ENCODE measurements around the gene HRG. TPM values are rescaled to one million over a fixed set of nuclear protein-coding genes. Genes with fewer than 3 reads are reported as not detected.

The HRG gene
- total and polyA plus RNA-seq, 2 donors (not counting 1 experiment from before 2014, with no cell fraction given), result not detected

DNA sequence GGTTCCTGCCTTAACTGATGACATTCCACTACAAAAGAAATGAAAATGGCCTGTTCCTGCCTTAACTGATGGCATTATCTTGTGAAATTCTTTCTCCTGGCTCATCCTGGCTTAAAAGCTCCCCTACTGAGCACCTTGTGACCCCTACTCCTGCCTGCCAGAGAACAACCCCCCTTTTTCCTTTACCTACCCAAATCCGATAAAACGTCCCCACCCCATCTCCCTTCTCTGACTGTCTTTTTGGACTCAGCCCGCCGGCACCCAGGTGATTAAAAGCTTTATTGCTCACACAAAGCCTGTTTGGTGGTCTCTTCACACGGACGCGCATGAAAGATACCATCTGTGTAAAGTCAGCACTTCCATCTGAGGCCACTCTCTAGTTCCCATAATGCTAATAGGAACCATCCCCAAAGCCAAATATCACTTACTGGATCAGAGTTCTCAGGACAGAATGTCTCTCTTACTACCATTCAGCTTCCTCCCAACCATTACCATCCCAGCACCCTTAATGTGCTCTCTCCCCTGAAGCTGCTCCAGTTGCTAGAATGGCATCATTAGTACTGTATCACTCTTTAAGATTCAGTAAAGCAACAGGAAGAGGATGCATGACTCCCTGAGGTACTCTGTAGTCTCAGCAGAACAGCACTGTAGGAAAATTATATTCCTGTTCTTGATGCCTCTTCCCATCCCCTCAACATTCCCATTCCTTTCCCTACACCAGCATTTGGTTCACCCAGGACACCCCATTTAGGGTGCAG is 2.3 kb upstream of the HRG start:
- H3K27ac ChIP-seq (ENCODE audit: low read length in 2 of 2), result no peak overlapping the region
- H2AFZ ChIP-seq (ENCODE audit: insufficient read depth, low read depth, low read length, poor library complexity, severe bottlenecking), result no peak overlapping the region
- H3K9me3 ChIP-seq (ENCODE audit: control extremely low read depth in 1 of 3, control insufficient read depth in 2 of 3, insufficient read depth in 1 of 3, low read length in 2 of 3), result no peaks in the 10 kb centered on the region
- peaks cover 20% of the 10 kb centered on the region for H3K27me3 Mint-ChIP-seq
- no peak for ATAC-seq (ENCODE audit: low read depth)
- H3K4me3 Mint-ChIP-seq, result no peak overlapping the region
- no peak overlapping the region for H3K27ac Mint-ChIP-seq
- TF ChIP-seq, protein P1, sequence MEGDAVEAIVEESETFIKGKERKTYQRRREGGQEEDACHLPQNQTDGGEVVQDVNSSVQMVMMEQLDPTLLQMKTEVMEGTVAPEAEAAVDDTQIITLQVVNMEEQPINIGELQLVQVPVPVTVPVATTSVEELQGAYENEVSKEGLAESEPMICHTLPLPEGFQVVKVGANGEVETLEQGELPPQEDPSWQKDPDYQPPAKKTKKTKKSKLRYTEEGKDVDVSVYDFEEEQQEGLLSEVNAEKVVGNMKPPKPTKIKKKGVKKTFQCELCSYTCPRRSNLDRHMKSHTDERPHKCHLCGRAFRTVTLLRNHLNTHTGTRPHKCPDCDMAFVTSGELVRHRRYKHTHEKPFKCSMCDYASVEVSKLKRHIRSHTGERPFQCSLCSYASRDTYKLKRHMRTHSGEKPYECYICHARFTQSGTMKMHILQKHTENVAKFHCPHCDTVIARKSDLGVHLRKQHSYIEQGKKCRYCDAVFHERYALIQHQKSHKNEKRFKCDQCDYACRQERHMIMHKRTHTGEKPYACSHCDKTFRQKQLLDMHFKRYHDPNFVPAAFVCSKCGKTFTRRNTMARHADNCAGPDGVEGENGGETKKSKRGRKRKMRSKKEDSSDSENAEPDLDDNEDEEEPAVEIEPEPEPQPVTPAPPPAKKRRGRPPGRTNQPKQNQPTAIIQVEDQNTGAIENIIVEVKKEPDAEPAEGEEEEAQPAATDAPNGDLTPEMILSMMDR (IDR thresholded peaks at IDR 0.05), result no peak
- TF ChIP-seq EZH2 (IDR thresholded peaks at IDR 0.05; ENCODE audit: borderline replicate concordance, insufficient read depth, low read depth, low read length, poor library complexity, severe bottlenecking), result no peak
- no peak overlapping the region for H3K9ac ChIP-seq (ENCODE audit: low read length)
- H3K79me2 ChIP-seq (ENCODE audit: control insufficient read depth, insufficient read depth, low read length), result no peaks in the 10 kb centered on the region
- H3K4me2 ChIP-seq (replicated peaks; ENCODE audit: low read depth, low read length, poor library complexity, severe bottlenecking), result no peak overlapping the region
- H4K20me1 ChIP-seq (ENCODE audit: control insufficient read depth, insufficient read depth, low read length, poor library complexity, severe bottlenecking), result no peaks in the 10 kb centered on the region
- H3K27me3 ChIP-seq (replicated peaks in 1 of 4; ENCODE audit: control extremely low read depth in 1 of 4, control insufficient read depth in 3 of 4, insufficient read depth in 4 of 4, low read length in 3 of 4), result peaks cover 0 to 2% (median 0%) of the 10 kb centered on the region in 4 experiments
- POLR2A ChIA-PET, result interaction anchor here (0.9 kb wide), 1 partner anchor 120 kb away, joined by 3 read pairs; the partner anchor contains the start of gene EIF4A2
- CTCF ChIA-PET, result no interaction called here
- H3K4me1 ChIP-seq (ENCODE audit: control insufficient read depth in 2 of 2, insufficient read depth in 2 of 2, low read length in 2 of 2), result no peaks in the 10 kb centered on the region
- H3K9me3 Mint-ChIP-seq (ENCODE audit: insufficient read depth), result no peaks in the 10 kb centered on the region
- H3K4me1 Mint-ChIP-seq, result no peaks in the 10 kb centered on the region
- WGBS (ENCODE audit: insufficient coverage), result 64% methylated on average over 7 of the region's 7 CpGs
- intact Hi-C loops (cut with micrococcal nuclease), result no loop called here
- no peak for DNase-seq
- no peaks in the 10 kb centered on the region for H3K36me3 ChIP-seq (replicated peaks in 1 of 2; ENCODE audit: control extremely low read depth in 1 of 2, control insufficient read depth in 1 of 2, extremely low read depth in 1 of 2, insufficient read depth in 2 of 2, low read length in 1 of 2)
- no peak overlapping the region for H3K4me3 ChIP-seq (ENCODE audit: control extremely low read depth in 1 of 5, extremely low read depth in 1 of 5, insufficient read depth in 1 of 5, low read depth in 2 of 5, low read length in 4 of 5)

DNA sequence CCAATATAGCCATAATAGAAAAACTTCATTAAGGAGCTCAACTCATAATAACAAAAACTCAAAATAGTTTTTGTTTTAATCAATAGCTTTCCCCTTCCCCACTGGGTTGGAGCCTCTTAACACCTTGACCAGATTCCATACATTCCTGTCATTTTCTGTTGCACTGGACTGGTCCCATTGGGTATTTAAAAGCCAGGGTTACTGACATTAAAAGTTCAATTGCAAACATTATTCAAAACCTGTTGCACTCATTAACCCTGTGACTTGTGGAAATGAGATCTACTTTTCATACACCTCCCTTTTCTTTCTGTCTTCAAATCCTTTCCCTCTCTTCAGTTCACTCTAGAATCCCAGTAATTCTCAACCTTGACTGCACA is 1.7 kb upstream of the HRG start:
- no peaks in the 10 kb centered on the region for H3K36me3 ChIP-seq (replicated peaks in 1 of 2; ENCODE audit: control extremely low read depth in 1 of 2, control insufficient read depth in 1 of 2, extremely low read depth in 1 of 2, insufficient read depth in 2 of 2, low read length in 1 of 2)
- H3K27me3 Mint-ChIP-seq, result peaks cover 20% of the 10 kb centered on the region
- no peak overlapping the region for H3K27ac ChIP-seq (ENCODE audit: low read length in 2 of 2)
- no peak overlapping the region for H3K4me3 Mint-ChIP-seq
- no peaks in the 10 kb centered on the region for H3K79me2 ChIP-seq (ENCODE audit: control insufficient read depth, insufficient read depth, low read length)
- no peak overlapping the region for H3K4me3 ChIP-seq (ENCODE audit: control extremely low read depth in 1 of 5, extremely low read depth in 1 of 5, insufficient read depth in 1 of 5, low read depth in 2 of 5, low read length in 4 of 5)
- POLR2A ChIA-PET, result interaction anchor here (0.9 kb wide), 1 partner anchor 120 kb away, joined by 3 read pairs; the partner anchor contains the start of gene EIF4A2
- no peaks in the 10 kb centered on the region for H3K4me1 Mint-ChIP-seq
- H3K9me3 Mint-ChIP-seq (ENCODE audit: insufficient read depth), result no peaks in the 10 kb centered on the region
- no peaks in the 10 kb centered on the region for H3K4me1 ChIP-seq (ENCODE audit: control insufficient read depth in 2 of 2, insufficient read depth in 2 of 2, low read length in 2 of 2)
- no peak overlapping the region for H3K9ac ChIP-seq (ENCODE audit: low read length)
- intact Hi-C loops (cut with micrococcal nuclease), result no loop called here
- peaks cover 0 to 2% (median 0%) of the 10 kb centered on the region in 4 experiments for H3K27me3 ChIP-seq (replicated peaks in 1 of 4; ENCODE audit: control extremely low read depth in 1 of 4, control insufficient read depth in 3 of 4, insufficient read depth in 4 of 4, low read length in 3 of 4)
- CTCF ChIA-PET, result no interaction called here
- DNase-seq, result no peak
- no peak overlapping the region for H3K4me2 ChIP-seq (replicated peaks; ENCODE audit: low read depth, low read length, poor library complexity, severe bottlenecking)
- no peaks in the 10 kb centered on the region for H3K9me3 ChIP-seq (ENCODE audit: control extremely low read depth in 1 of 3, control insufficient read depth in 2 of 3, insufficient read depth in 1 of 3, low read length in 2 of 3)
- no peak overlapping the region for H3K27ac Mint-ChIP-seq
- ATAC-seq (ENCODE audit: low read depth), result no peak
- H4K20me1 ChIP-seq (ENCODE audit: control insufficient read depth, insufficient read depth, low read length, poor library complexity, severe bottlenecking), result no peaks in the 10 kb centered on the region
- TF ChIP-seq EZH2 (IDR thresholded peaks at IDR 0.05; ENCODE audit: borderline replicate concordance, insufficient read depth, low read depth, low read length, poor library complexity, severe bottlenecking), result no peak
- TF ChIP-seq, protein P1 (IDR thresholded peaks at IDR 0.05), result no peak
- H2AFZ ChIP-seq (ENCODE audit: insufficient read depth, low read depth, low read length, poor library complexity, severe bottlenecking), result no peak overlapping the region
